Right lobe of liver (tissue), 4 donors: ENCODE results near the gene TNFRSF14.

ENCODE experiments used
- CTCF ChIP-seq, 4 donors: fragments of 200-600 bp in 3 of 4; fragments of 450-650 bp in 1 of 4; IDR thresholded peaks; one replicate each; pipeline versions ENCODE4 v1.5.1 to v1.8.0; 2016 to 2022; ENCODE audit warnings: antibody characterized with exemption in 4 of 4, mild to moderate bottlenecking in 2 of 4
- POLR2A ChIP-seq: fragments of 450-650 bp; IDR thresholded peaks from one replicate; pipeline ENCODE4 v1.6.1; 2017; ENCODE audit warnings: antibody characterized with exemption, mild to moderate bottlenecking
- donor health status: DM: no; HTN: no; CAD: no.
- donor health status: DM: no; HTN: no; CAD: no.
- donor health status: DM: no; HTN: yes; CAD: no.

- TF ChIP-seq CTCF (IDR thresholded peaks at IDR 0.05): no peak
- no peak for TF ChIP-seq POLR2A
Observed at GRCh38 chr1:2519029-2519685, 37.0 kb upstream of the TNFRSF14 start.
